HepG2 (cell line): Measurements from ENCODE around the gene DYNC2H1. TPM values are rescaled to one million over a fixed set of nuclear protein-coding genes. Genes with fewer than 3 reads are reported as not detected.

ENCODE experiments used
- ATAC-seq: fragments of 200-7000 bp; cut with Tn5 transposase; 3 replicates; pipeline ENCODE4 v1.9.1; 2020; ENCODE audit warnings: mild to moderate bottlenecking, moderate library complexity
- BruUV-seq: library from RNA; stranded (reverse); fragments of 400-500 nt; replicated peaks from 2 replicates; lab custom pipeline; 2021; lab: Mats Ljungman, UMichigan
- CTCF ChIA-PET: fragments of 300-600 bp; formaldehyde crosslinking; extraction: SDS; loops from one replicate; lab custom pipeline; 2021; ENCODE audit warnings: low total read pairs, inconsistent platforms, low intra/inter-chr PET ratio; lab: Yijun Ruan, JAX
- POLR2A ChIA-PET: fragments of 350-600 bp; sonication (Branson Sonifier 250); formaldehyde crosslinking; loops from one replicate; lab custom pipeline; 2020; ENCODE audit warnings: antibody characterized with exemption, inconsistent platforms; lab: Yijun Ruan, JAX
- DNase-seq: peaks from one replicate; pipeline ENCODE4 v3.0.0-alpha.2; 2015; ENCODE audit warnings: low spot score
- FAIRE-seq: peaks from 3 replicates; lab custom pipeline; 2011; peaks lifted over from hg19 to GRCh38; lab: Jason Lieb, UNC
- H2AFZ ChIP-seq: one replicate; pipeline ENCODE4 v1.6.1; 2011; ENCODE audit warnings: low read length, inconsistent platforms
- H3K27ac ChIP-seq: fragments of 300-600 bp; 3 replicates; pipeline ENCODE4 v1.8.0; 2011; ENCODE audit warnings: mixed run types, mild to moderate bottlenecking, mixed read lengths, low read length, inconsistent platforms; ENCODE audit not compliant: insufficient read depth; ENCODE audit errors: extremely low read length
- H3K27me3 ChIP-seq, 2 experiments: fragments of 200-600 bp in 1 of 2; 2 replicates in 1 of 2; 3 replicates in 1 of 2; pipeline versions ENCODE4 v1.6.0 to v1.8.0; 2011; ENCODE audit warnings: low read length in 2 of 2, mild to moderate bottlenecking in 2 of 2, moderate library complexity in 2 of 2, inconsistent platforms in 1 of 2; ENCODE audit not compliant: insufficient read depth in 2 of 2, control insufficient read depth in 1 of 2
- H3K36me3 ChIP-seq, 2 experiments: fragments of 200-600 bp in 1 of 2; replicated peaks in 1 of 2; 2 replicates in 1 of 2; 3 replicates in 1 of 2; pipeline versions ENCODE4 v1.5.1 to v1.8.0; 2011; ENCODE audit warnings: low read length in 2 of 2, inconsistent platforms in 1 of 2; ENCODE audit not compliant: insufficient read depth in 2 of 2, control insufficient read depth in 1 of 2
- H3K4me1 ChIP-seq: 2 replicates; pipeline ENCODE4 v1.5.1; 2012; ENCODE audit warnings: low read length, inconsistent platforms; ENCODE audit not compliant: insufficient read depth
- H3K4me2 ChIP-seq: 2 replicates; pipeline ENCODE4 v1.6.0; 2011; ENCODE audit warnings: low read depth, low read length, inconsistent platforms
- H3K4me3 ChIP-seq, 3 experiments: fragments of 200-600 bp in 1 of 3; sonication (generic), shearing (Covaris generic) in 1 of 3; replicated peaks in 1 of 3; 2 replicates each; pipeline ENCODE4 v1.5.1; 2011 to 2016; ENCODE audit warnings: low read length in 3 of 3, inconsistent platforms in 2 of 3, low read depth in 2 of 3, mild to moderate bottlenecking in 2 of 3, control low read depth in 1 of 3, mixed read lengths in 1 of 3; ENCODE audit not compliant: insufficient read depth in 1 of 3
- H3K79me2 ChIP-seq: one replicate; pipeline ENCODE4 v1.6.1; 2011; ENCODE audit warnings: low read length, inconsistent platforms; ENCODE audit not compliant: insufficient read depth
- H3K9ac ChIP-seq: 2 replicates; pipeline ENCODE4 v1.6.0; 2011; ENCODE audit warnings: mild to moderate bottlenecking, low read depth, low read length, inconsistent platforms; ENCODE audit not compliant: insufficient read depth
- H3K9me3 ChIP-seq: 2 replicates; pipeline ENCODE4 v1.5.1; 2012; ENCODE audit warnings: mild to moderate bottlenecking, low read length
- H4K20me1 ChIP-seq: 2 replicates; pipeline ENCODE4 v1.6.0; 2011; ENCODE audit warnings: inconsistent platforms, mild to moderate bottlenecking, low read length, moderate library complexity; ENCODE audit not compliant: insufficient read depth
- MAFK ChIP-seq, 2 experiments: IDR thresholded peaks in 1 of 2; conservative IDR thresholded peaks in 1 of 2; 2 replicates each; pipeline ENCODE4 v1.6.1; 2011; ENCODE audit warnings: improper control_type of control experiment in 2 of 2, low read length in 2 of 2
- NCOR1 ChIP-seq: fragments of 200-600 bp; sonication (generic); IDR thresholded peaks from 2 replicates; pipeline ENCODE4 v1.7.0; 2017; ENCODE audit warnings: antibody characterized with exemption, low read length, borderline replicate concordance
- SP5 ChIP-seq: IDR thresholded peaks from 2 replicates; pipeline ENCODE4 v1.6.1; 2016; ENCODE audit warnings: low read depth, borderline replicate concordance
- STAT5B ChIP-seq: sonication (generic); formaldehyde crosslinking; IDR thresholded peaks from 2 replicates; pipeline ENCODE4 v1.4.0; 2020; ENCODE audit warnings: missing genetic modification reagents
- ZNF713 ChIP-seq: sonication (generic); formaldehyde crosslinking; IDR thresholded peaks from 2 replicates; pipeline ENCODE4 v1.4.0; 2020; ENCODE audit warnings: mild to moderate bottlenecking, missing genetic modification reagents
- ZNF878 ChIP-seq: sonication (generic); formaldehyde crosslinking; IDR thresholded peaks from 2 replicates; pipeline ENCODE4 v1.8.1; 2023; ENCODE audit warnings: mild to moderate bottlenecking, missing genetic modification reagents, moderate library complexity
- WGBS: methylation state at CpG from one replicate; pipeline ENCODE4 v1.1.6; 2017; ENCODE audit warnings: low lambda C conversion rate; 5-methylcytosine and 5-hydroxymethylcytosine counted together
- in situ Hi-C: cut with HindIII; loops from 2 replicates; pipeline ENCODE4 v1.10.0; 2017; ENCODE audit warnings: low pct_unique_long_range_greater_than_20kb; ENCODE audit not compliant: extremely low pct_ligation_motif_present
- intact Hi-C: fragments of 100-400 bp; cut with micrococcal nuclease; formaldehyde crosslinking; loops from one replicate; pipeline ENCODE4 v1.10.0; 2022; ENCODE audit not compliant: unreplicated experiment
- polyA plus RNA-seq, 8 experiments: library from polyadenylated mRNA; depleted of rRNA in 3 of 8; stranded (reverse) in 7 of 8; unstranded in 1 of 8; fragments of >200 nt; fragmentation: Illumina TruSeq in 4 of 8; extraction: Trizol in 4 of 8; gene quantifications; 2 replicates each; pipeline versions ENCODE4 v1.2.1 to v1.2.3, GENCODE V29; 2011 to 2016; ENCODE audit warnings: low read depth in 4 of 8, missing spikeins in 1 of 8, mixed read lengths in 1 of 8; ENCODE audit not compliant: insufficient read depth in 1 of 8
- total RNA-seq, 5 experiments: library from RNA; depleted of rRNA; stranded (reverse); fragments of >200 nt; fragmentation: Illumina TruSeq; extraction: Trizol; gene quantifications; 2 replicates each; pipeline ENCODE4 v1.2.3, GENCODE V29; 2016; ENCODE audit warnings: low read depth in 1 of 5
- TF ChIP-seq, protein P1 (sequence below): sonication (generic); formaldehyde crosslinking; IDR thresholded peaks from 2 replicates; pipeline ENCODE4 v1.8.1; 2022; ENCODE audit warnings: mild to moderate bottlenecking, missing genetic modification reagents
- TF ChIP-seq, protein P2 (sequence below): sonication (generic); formaldehyde crosslinking; IDR thresholded peaks from 2 replicates; pipeline ENCODE4 v1.5.1; 2020; ENCODE audit warnings: missing genetic modification reagents, mild to moderate bottlenecking, borderline replicate concordance

Gene DYNC2H1
- total and polyA plus RNA-seq, 2 of the 13 experiments (the other 11 are each of a cell fraction or from before 2014, with no cell fraction given) = 0.49 to 0.66 TPM

DNA sequence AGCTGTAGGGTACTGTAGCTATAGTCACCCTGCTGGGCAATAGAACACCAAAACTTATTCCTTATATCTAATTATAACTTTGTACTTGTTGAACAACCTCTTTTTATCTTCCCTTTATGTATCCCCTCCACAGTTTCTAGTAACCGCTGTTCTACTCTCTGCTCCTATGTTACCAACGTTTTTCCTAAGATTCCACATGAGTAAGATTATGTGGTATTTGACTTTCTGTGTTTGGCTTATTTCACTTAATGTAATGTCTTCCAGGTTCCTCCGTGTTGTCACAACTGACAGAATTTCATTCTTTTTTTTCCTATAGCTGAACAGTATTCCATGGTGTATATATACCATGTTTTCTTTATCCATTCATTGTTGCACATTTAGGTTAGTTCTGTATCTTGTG is 258.4 kb downstream of the DYNC2H1 start:
- Histone ChIP-seq H3K4me1 (no peaks in the 10 kb centered on the region), H3K4me2 (no peak overlapping the region), H3K9me3 (peaks cover 21% of the 10 kb centered on the region; the same call in 1 of the 2 replicates), H3K4me3 (no peak overlapping the region), H4K20me1 (no peaks in the 10 kb centered on the region), H3K27ac (no peak overlapping the region), H3K9ac (no peak overlapping the region), H3K36me3 (no peaks in the 10 kb centered on the region), H2AFZ (no peak overlapping the region), H3K27me3 (no peaks in the 10 kb centered on the region), H3K79me2 (no peaks in the 10 kb centered on the region)
- ATAC-seq = no peak
- 16% methylated on average over 3 of the region's 3 CpGs for WGBS
- ChIA-PET POLR2A (no interaction called here), CTCF (no interaction called here)
- DNase-seq = no peak
- BruUV-seq = no TSS peak
- TF ChIP-seq, protein P1, sequence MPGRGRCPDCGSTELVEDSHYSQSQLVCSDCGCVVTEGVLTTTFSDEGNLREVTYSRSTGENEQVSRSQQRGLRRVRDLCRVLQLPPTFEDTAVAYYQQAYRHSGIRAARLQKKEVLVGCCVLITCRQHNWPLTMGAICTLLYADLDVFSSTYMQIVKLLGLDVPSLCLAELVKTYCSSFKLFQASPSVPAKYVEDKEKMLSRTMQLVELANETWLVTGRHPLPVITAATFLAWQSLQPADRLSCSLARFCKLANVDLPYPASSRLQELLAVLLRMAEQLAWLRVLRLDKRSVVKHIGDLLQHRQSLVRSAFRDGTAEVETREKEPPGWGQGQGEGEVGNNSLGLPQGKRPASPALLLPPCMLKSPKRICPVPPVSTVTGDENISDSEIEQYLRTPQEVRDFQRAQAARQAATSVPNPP = no peak
- TF ChIP-seq SP5 (CRISPR knock-in tag) (no peak), STAT5B (no peak), MAFK (conservative IDR thresholded peaks at IDR 0.05 in 1 of 2, IDR thresholded peaks at IDR 0.05 in 1 of 2; ENCODE audit: low read length in 2 of 2) (no peak), ZNF713 (CRISPR knock-in tag) (no peak), NCOR1 (no peak), ZNF878 (CRISPR knock-in tag) (no peak)
- TF ChIP-seq, protein P2, sequence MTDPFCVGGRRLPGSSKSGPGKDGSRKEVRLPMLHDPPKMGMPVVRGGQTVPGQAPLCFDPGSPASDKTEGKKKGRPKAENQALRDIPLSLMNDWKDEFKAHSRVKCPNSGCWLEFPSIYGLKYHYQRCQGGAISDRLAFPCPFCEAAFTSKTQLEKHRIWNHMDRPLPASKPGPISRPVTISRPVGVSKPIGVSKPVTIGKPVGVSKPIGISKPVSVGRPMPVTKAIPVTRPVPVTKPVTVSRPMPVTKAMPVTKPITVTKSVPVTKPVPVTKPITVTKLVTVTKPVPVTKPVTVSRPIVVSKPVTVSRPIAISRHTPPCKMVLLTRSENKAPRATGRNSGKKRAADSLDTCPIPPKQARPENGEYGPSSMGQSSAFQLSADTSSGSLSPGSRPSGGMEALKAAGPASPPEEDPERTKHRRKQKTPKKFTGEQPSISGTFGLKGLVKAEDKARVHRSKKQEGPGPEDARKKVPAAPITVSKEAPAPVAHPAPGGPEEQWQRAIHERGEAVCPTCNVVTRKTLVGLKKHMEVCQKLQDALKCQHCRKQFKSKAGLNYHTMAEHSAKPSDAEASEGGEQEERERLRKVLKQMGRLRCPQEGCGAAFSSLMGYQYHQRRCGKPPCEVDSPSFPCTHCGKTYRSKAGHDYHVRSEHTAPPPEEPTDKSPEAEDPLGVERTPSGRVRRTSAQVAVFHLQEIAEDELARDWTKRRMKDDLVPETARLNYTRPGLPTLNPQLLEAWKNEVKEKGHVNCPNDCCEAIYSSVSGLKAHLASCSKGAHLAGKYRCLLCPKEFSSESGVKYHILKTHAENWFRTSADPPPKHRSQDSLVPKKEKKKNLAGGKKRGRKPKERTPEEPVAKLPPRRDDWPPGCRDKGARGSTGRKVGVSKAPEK (CRISPR knock-in tag) = no peak
- FAIRE-seq = no peak
- intact Hi-C loops = no loop called here
- in situ Hi-C loops = no loop called here
